ENCODE results near the gene FLT3.
A peak's percentile ranks its signal among the peaks of the same experiment; 100 is the strongest.

FLT3 gene

DNA sequence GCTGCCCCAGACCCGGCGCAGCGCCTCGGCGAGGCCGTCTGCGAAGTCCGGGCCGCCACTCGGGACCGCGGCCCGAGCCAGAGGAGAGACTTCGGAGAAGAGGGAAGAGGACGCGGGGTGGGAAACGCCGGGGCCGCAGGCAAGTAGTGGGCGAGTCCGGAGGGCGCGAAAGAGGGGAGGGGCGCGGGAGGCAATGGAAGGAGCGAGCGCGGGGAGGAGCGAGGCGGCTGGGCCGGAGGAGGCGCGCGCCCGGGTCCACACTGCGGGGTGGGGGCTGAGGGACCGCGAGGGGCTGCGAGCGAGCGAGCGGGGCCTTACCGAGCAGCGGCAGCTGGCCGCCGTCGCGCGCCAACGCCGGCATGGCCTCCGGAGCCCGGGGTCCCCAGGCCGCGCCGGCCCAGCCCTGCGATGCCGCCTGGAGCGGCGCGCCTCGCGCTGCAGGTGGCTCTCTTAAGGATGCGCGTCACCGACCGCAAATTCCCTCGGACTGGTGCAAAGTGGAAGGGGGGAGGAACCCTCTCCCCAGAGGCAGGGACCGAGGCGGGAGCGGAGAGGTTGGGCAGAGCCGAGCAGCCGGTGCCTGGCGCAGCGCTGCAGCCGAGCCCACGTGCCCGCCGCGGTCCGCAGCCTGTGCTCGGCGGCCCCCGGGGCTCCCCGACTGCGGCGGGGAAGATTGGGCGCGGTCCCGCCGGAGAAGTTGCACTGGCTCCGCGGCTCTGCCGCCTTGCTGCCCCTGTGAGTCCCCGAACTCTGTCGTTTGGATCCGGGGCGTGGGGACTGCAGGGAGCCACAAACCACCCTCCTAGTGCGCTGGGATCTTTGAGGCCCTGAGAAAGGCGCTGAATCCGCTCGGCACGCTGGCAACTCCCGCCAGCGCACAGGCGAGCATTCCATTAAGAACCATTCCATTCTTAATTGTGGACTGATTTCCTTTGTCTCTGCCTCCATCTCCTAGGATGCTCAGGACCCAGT lies at the start of gene FLT3 (continued):
- TF ChIP-seq, protein P1, sequence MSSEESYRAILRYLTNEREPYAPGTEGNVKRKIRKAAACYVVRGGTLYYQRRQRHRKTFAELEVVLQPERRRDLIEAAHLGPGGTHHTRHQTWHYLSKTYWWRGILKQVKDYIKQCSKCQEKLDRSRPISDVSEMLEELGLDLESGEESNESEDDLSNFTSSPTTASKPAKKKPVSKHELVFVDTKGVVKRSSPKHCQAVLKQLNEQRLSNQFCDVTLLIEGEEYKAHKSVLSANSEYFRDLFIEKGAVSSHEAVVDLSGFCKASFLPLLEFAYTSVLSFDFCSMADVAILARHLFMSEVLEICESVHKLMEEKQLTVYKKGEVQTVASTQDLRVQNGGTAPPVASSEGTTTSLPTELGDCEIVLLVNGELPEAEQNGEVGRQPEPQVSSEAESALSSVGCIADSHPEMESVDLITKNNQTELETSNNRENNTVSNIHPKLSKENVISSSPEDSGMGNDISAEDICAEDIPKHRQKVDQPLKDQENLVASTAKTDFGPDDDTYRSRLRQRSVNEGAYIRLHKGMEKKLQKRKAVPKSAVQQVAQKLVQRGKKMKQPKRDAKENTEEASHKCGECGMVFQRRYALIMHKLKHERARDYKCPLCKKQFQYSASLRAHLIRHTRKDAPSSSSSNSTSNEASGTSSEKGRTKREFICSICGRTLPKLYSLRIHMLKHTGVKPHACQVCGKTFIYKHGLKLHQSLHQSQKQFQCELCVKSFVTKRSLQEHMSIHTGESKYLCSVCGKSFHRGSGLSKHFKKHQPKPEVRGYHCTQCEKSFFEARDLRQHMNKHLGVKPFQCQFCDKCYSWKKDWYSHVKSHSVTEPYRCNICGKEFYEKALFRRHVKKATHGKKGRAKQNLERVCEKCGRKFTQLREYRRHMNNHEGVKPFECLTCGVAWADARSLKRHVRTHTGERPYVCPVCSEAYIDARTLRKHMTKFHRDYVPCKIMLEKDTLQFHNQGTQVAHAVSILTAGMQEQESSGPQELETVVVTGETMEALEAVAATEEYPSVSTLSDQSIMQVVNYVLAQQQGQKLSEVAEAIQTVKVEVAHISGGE (tag by site-specific recombination; conservative IDR thresholded peaks at IDR 0.05; ENCODE audit: low read depth), result no peak
- TF ChIP-seq SETDB1 (IDR thresholded peaks at IDR 0.05; ENCODE audit: insufficient read length, low read length) (peak; percentile 27), PATZ1 (tag by site-specific recombination; IDR thresholded peaks at IDR 0.05) (peak; percentile 60), AEBP2 (tag by site-specific recombination; IDR thresholded peaks at IDR 0.05; ENCODE audit: borderline replicate concordance) (no peak), ZNF549 (tag by site-specific recombination; IDR thresholded peaks at IDR 0.05) (no peak), IKZF3 (tag by site-specific recombination; IDR thresholded peaks at IDR 0.05) (peak; percentile 57; the same call in 1 of the 2 replicates), ZNF626 (tag by site-specific recombination; IDR thresholded peaks at IDR 0.05) (no peak), ZNF560 (tag by site-specific recombination; IDR thresholded peaks at IDR 0.05; ENCODE audit: borderline replicate concordance) (no peak), ZBTB26 (tag by site-specific recombination; optimal IDR thresholded peaks at IDR 0.05) (peak; percentile 78), ZBTB17 (tag by site-specific recombination; IDR thresholded peaks at IDR 0.05) (peak; percentile 61), ZNF2 (tag by site-specific recombination; IDR thresholded peaks at IDR 0.05) (0 out of 2 replicates have a peak, but pooled peaks have one; percentile 22), ZNF701 (tag by site-specific recombination; IDR thresholded peaks at IDR 0.05) (no peak), ZNF266 (tag by site-specific recombination; IDR thresholded peaks at IDR 0.05; ENCODE audit: low read depth) (no peak), ZBTB48 (tag by site-specific recombination; IDR thresholded peaks at IDR 0.05) (peak; percentile 89), ZNF488 (tag by site-specific recombination; IDR thresholded peaks at IDR 0.05) (no peak), ZNF211 (tag by site-specific recombination; IDR thresholded peaks at IDR 0.05; ENCODE audit: low read depth) (no peak), ZBTB20 (tag by site-specific recombination; IDR thresholded peaks at IDR 0.05) (peak; percentile 81), GLI2 (tag by site-specific recombination; IDR thresholded peaks at IDR 0.05; ENCODE audit: borderline replicate concordance, low read depth) (no peak), GLIS2 (tag by site-specific recombination; IDR thresholded peaks at IDR 0.05) (peak; percentile 20; the same call in 1 of the 2 replicates), MZF1 (tag by site-specific recombination; IDR thresholded peaks at IDR 0.05; ENCODE audit: borderline replicate concordance) (0 out of 2 replicates have a peak, but pooled peaks have one; percentile 33)
- TF ChIP-seq, protein P2, sequence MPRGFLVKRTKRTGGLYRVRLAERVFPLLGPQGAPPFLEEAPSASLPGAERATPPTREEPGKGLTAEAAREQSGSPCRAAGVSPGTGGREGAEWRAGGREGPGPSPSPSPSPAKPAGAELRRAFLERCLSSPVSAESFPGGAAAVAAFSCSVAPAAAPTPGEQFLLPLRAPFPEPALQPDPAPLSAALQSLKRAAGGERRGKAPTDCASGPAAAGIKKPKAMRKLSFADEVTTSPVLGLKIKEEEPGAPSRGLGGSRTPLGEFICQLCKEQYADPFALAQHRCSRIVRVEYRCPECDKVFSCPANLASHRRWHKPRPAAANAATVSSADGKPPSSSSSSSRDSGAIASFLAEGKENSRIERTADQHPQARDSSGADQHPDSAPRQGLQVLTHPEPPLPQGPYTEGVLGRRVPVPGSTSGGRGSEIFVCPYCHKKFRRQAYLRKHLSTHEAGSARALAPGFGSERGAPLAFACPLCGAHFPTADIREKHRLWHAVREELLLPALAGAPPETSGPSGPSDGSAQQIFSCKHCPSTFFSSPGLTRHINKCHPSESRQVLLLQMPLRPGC (tag by site-specific recombination; IDR thresholded peaks at IDR 0.05), result peak; percentile 65
